HEK293 (cell line): Measurements from ENCODE around the gene SLC13A3.

Source experiments
- CTCF ChIA-PET: fragments of 350-600 bp; formaldehyde crosslinking; extraction: SDS; loops from one replicate; lab custom pipeline; 2021; ENCODE audit warnings: antibody characterized with exemption; lab: Yijun Ruan, JAX
- POLR2A ChIA-PET: fragments of 300-600 bp; formaldehyde crosslinking; extraction: SDS; loops from one replicate; lab custom pipeline; 2020; ENCODE audit warnings: antibody characterized with exemption, inconsistent platforms; lab: Yijun Ruan, JAX
- H3K27ac ChIP-seq: fragments of 200-500 bp; sonication (Bioruptor generic); 2 replicates; pipeline ENCODE4 v1.5.1; 2014; ENCODE audit warnings: low read depth, low read length, control low read depth, inconsistent platforms; ENCODE audit errors: extremely low read depth
- H3K36me3 ChIP-seq, 2 experiments: fragments of 200-500 bp in 1 of 2; sonication (Bioruptor generic) in 1 of 2; 1 replicate in 1 of 2; 2 replicates in 1 of 2; pipeline ENCODE4 v1.5.1; 2014 to 2017; ENCODE audit warnings: inconsistent platforms in 2 of 2, low read length in 2 of 2; ENCODE audit not compliant: control insufficient read depth in 2 of 2, insufficient read depth in 1 of 2
- H3K4me1 ChIP-seq: fragments of 200-500 bp; sonication (Bioruptor generic); 2 replicates; pipeline ENCODE4 v1.5.1; 2014; ENCODE audit warnings: mild to moderate bottlenecking, low read length, inconsistent platforms; ENCODE audit not compliant: control insufficient read depth, insufficient read depth
- H3K4me3 ChIP-seq: 2 replicates; pipeline ENCODE4 v1.5.1; 2011; ENCODE audit warnings: low read depth, mild to moderate bottlenecking, control low read depth, low read length, moderate library complexity
- H3K9me3 ChIP-seq: fragments of 200-500 bp; sonication (Bioruptor generic); 2 replicates; pipeline ENCODE4 v1.5.1; 2014; ENCODE audit warnings: low read depth, low read length, inconsistent platforms; ENCODE audit not compliant: control insufficient read depth, insufficient read depth
- GLI4 ChIP-seq: fragments of 450-650 bp; formaldehyde crosslinking; IDR thresholded peaks from 2 replicates; pipeline ENCODE4 v1.5.1; 2016; ENCODE audit warnings: missing biosample characterization, missing genetic modification characterization
- SP2 ChIP-seq: fragments of 450-650 bp; formaldehyde crosslinking; IDR thresholded peaks from 2 replicates; pipeline ENCODE4 v1.5.1; 2016; ENCODE audit warnings: missing biosample characterization, missing genetic modification characterization
- SP3 ChIP-seq: fragments of 450-650 bp; formaldehyde crosslinking; IDR thresholded peaks from 2 replicates; pipeline ENCODE4 v1.5.1; 2016; ENCODE audit warnings: missing biosample characterization, missing genetic modification characterization
- TRIM28 ChIP-seq: IDR thresholded peaks from 2 replicates; pipeline ENCODE4 v1.6.1; 2011; ENCODE audit warnings: low read length, control low read depth, borderline replicate concordance
- ZFP37 ChIP-seq: fragments of 450-650 bp; formaldehyde crosslinking; IDR thresholded peaks from 2 replicates; pipeline ENCODE4 v1.5.1; 2016; ENCODE audit warnings: missing biosample characterization, missing genetic modification characterization
- ZFP41 ChIP-seq: fragments of 450-650 bp; formaldehyde crosslinking; IDR thresholded peaks from 2 replicates; pipeline ENCODE4 v1.5.1; 2016; ENCODE audit warnings: missing biosample characterization, missing genetic modification characterization, borderline replicate concordance
- ZNF16 ChIP-seq: fragments of 450-650 bp; formaldehyde crosslinking; IDR thresholded peaks from 2 replicates; pipeline ENCODE4 v1.5.1; 2016; ENCODE audit warnings: low read depth, missing biosample characterization, missing genetic modification characterization
- ZNF211 ChIP-seq: fragments of 450-650 bp; formaldehyde crosslinking; IDR thresholded peaks from 2 replicates; pipeline ENCODE4 v1.5.1; 2016; ENCODE audit warnings: low read depth, missing biosample characterization, missing genetic modification characterization
- ZNF555 ChIP-seq: fragments of 450-650 bp; formaldehyde crosslinking; conservative IDR thresholded peaks from 2 replicates; pipeline ENCODE4 v1.5.1; 2017; ENCODE audit warnings: missing biosample characterization, mild to moderate bottlenecking, missing genetic modification characterization, inconsistent platforms
- ZNF670 ChIP-seq: fragments of 450-650 bp; formaldehyde crosslinking; IDR thresholded peaks from 2 replicates; pipeline ENCODE4 v1.5.1; 2016; ENCODE audit warnings: missing biosample characterization, missing genetic modification characterization, low read depth
- TF ChIP-seq, protein P1 (sequence below): fragments of 450-650 bp; formaldehyde crosslinking; IDR thresholded peaks from 2 replicates; pipeline ENCODE4 v1.5.1; 2016; ENCODE audit warnings: missing biosample characterization, missing genetic modification characterization
- TF ChIP-seq, protein P2 (sequence below): fragments of 450-650 bp; formaldehyde crosslinking; IDR thresholded peaks from 2 replicates; pipeline ENCODE4 v1.5.1; 2016; ENCODE audit warnings: missing biosample characterization, missing genetic modification characterization, low read depth
- TF ChIP-seq, protein P3 (sequence below): fragments of 450-650 bp; formaldehyde crosslinking; conservative IDR thresholded peaks from 2 replicates; pipeline ENCODE4 v1.5.1; 2016; ENCODE audit warnings: low read depth, missing biosample characterization, missing genetic modification characterization
- TF ChIP-seq, protein P4 (sequence below): fragments of 450-650 bp; formaldehyde crosslinking; IDR thresholded peaks from 2 replicates; pipeline ENCODE4 v1.5.1; 2016; ENCODE audit warnings: missing biosample characterization, missing genetic modification characterization
- TF ChIP-seq, protein P5 (sequence below): fragments of 450-650 bp; formaldehyde crosslinking; IDR thresholded peaks from 2 replicates; pipeline ENCODE4 v1.5.1; 2017; ENCODE audit warnings: missing biosample characterization, mild to moderate bottlenecking, missing genetic modification characterization, moderate library complexity

Gene SLC13A3

DNA sequence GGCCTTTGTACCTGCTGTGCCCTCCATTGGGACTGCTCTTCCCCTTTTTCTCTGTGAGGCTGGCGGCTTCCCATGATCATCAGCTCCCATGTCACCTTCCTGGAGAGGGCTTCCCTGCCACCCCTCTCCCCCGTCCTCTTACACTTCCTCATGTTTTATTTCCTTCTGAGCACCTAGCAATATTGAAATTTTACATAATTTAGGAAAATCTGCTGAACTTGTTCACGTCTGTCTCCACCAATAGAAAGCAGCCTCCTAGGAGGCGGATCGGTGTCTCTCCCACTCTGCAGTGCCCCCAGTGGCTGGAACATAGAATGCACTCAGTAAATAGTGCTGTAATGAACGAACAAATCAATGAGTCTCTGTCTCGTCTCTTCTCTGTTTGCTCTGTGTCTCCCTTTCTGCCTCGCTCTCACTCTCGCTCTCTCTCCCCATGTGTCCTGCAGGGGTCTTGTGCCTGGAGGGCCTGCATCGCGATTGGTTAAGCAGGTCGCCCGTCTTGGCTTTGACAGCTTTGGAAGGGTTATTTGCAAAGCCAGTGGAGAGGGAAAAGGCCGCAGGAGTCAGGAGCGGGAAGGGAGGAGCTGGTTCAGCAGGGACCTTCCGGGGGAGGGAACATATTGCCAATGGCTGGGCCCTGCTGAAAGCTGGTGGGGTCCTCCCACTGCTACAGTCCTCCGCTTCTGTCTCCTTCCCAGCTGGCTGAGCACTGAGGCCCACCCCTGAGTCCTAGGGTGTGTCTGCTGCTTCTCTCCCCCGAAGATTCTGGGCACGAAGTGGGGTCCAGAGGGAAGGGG lies 88.7 kb downstream of the SLC13A3 start (continued):
- TF ChIP-seq, protein P1, sequence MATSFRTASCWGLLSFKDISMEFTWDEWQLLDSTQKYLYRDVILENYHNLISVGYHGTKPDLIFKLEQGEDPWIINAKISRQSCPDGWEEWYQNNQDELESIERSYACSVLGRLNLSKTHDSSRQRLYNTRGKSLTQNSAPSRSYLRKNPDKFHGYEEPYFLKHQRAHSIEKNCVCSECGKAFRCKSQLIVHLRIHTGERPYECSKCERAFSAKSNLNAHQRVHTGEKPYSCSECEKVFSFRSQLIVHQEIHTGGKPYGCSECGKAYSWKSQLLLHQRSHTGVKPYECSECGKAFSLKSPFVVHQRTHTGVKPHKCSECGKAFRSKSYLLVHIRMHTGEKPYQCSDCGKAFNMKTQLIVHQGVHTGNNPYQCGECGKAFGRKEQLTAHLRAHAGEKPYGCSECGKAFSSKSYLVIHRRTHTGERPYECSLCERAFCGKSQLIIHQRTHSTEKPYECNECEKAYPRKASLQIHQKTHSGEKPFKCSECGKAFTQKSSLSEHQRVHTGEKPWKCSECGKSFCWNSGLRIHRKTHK (tag by site-specific recombination): no peak
- TF ChIP-seq ZNF555: no peak
- no peak for TF ChIP-seq TRIM28
- TF ChIP-seq, protein P2, sequence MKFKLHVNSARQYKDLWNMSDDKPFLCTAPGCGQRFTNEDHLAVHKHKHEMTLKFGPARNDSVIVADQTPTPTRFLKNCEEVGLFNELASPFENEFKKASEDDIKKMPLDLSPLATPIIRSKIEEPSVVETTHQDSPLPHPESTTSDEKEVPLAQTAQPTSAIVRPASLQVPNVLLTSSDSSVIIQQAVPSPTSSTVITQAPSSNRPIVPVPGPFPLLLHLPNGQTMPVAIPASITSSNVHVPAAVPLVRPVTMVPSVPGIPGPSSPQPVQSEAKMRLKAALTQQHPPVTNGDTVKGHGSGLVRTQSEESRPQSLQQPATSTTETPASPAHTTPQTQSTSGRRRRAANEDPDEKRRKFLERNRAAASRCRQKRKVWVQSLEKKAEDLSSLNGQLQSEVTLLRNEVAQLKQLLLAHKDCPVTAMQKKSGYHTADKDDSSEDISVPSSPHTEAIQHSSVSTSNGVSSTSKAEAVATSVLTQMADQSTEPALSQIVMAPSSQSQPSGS (tag by site-specific recombination): no peak
- no peak for TF ChIP-seq ZNF670
- no peak for TF ChIP-seq ZFP37 (tag by site-specific recombination)
- TF ChIP-seq, protein P3, sequence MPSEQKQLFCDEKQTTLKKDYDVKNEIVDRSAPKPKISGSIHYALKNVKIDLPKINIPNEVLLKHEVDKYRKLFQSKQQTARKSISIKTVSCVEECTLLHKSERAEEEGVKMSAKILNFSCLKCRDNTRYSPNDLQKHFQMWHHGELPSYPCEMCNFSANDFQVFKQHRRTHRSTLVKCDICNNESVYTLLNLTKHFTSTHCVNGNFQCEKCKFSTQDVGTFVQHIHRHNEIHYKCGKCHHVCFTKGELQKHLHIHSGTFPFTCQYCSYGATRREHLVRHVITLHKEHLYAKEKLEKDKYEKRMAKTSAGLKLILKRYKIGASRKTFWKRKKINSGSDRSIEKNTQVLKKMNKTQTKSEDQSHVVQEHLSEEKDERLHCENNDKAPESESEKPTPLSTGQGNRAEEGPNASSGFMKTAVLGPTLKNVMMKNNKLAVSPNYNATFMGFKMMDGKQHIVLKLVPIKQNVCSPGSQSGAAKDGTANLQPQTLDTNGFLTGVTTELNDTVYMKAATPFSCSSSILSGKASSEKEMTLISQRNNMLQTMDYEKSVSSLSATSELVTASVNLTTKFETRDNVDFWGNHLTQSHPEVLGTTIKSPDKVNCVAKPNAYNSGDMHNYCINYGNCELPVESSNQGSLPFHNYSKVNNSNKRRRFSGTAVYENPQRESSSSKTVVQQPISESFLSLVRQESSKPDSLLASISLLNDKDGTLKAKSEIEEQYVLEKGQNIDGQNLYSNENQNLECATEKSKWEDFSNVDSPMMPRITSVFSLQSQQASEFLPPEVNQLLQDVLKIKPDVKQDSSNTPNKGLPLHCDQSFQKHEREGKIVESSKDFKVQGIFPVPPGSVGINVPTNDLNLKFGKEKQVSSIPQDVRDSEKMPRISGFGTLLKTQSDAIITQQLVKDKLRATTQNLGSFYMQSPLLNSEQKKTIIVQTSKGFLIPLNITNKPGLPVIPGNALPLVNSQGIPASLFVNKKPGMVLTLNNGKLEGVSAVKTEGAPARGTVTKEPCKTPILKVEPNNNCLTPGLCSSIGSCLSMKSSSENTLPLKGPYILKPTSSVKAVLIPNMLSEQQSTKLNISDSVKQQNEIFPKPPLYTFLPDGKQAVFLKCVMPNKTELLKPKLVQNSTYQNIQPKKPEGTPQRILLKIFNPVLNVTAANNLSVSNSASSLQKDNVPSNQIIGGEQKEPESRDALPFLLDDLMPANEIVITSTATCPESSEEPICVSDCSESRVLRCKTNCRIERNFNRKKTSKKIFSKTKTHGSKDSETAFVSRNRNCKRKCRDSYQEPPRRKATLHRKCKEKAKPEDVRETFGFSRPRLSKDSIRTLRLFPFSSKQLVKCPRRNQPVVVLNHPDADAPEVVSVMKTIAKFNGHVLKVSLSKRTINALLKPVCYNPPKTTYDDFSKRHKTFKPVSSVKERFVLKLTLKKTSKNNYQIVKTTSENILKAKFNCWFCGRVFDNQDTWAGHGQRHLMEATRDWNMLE: no peak
- peak; percentile 32; the same call in 1 of the 2 replicates for TF ChIP-seq SP3 (tag by site-specific recombination)

DNA sequence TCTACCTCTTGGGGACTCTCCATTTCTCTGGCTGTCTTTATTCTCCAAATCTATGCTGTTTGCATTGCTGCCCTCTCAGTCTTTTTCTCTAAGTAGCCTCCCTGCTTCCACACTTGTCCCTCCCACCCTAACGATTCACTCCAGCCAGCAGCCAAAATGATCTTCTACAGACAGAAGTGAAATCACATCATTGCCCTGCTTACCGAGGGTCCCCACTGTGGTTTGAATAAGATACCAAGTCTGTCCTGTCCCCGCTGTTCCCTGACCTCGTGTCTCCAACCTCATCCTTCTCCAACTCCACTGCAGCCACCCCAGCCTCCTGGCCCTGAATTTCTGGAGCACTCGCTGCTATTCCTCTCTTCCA lies 89.3 kb downstream of the SLC13A3 start:
- peaks cover 2% of the 10 kb centered on the region; the same call in 1 of the 2 replicates for H3K4me1 ChIP-seq
- TF ChIP-seq SP2 (tag by site-specific recombination): no peak
- TF ChIP-seq, protein P4, sequence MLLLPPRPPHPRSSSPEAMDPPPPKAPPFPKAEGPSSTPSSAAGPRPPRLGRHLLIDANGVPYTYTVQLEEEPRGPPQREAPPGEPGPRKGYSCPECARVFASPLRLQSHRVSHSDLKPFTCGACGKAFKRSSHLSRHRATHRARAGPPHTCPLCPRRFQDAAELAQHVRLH (tag by site-specific recombination): no peak
- TF ChIP-seq ZNF211 (tag by site-specific recombination): no peak
- no peak for TF ChIP-seq ZFP41 (tag by site-specific recombination)
- no peak for TF ChIP-seq GLI4 (tag by site-specific recombination)
- TF ChIP-seq, protein P5, sequence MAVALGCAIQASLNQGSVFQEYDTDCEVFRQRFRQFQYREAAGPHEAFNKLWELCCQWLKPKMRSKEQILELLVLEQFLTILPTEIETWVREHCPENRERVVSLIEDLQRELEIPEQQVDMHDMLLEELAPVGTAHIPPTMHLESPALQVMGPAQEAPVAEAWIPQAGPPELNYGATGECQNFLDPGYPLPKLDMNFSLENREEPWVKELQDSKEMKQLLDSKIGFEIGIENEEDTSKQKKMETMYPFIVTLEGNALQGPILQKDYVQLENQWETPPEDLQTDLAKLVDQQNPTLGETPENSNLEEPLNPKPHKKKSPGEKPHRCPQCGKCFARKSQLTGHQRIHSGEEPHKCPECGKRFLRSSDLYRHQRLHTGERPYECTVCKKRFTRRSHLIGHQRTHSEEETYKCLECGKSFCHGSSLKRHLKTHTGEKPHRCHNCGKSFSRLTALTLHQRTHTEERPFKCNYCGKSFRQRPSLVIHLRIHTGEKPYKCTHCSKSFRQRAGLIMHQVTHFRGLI (tag by site-specific recombination): no peak
- no peak for TF ChIP-seq ZNF16 (tag by site-specific recombination)
- TF ChIP-seq, all 188 proteins: peak for 0
- Histone ChIP-seq H3K27ac (no peak overlapping the region; the same call in 1 of the 2 replicates), H3K4me3 (peak overlapping the region; percentile 21; the same call in 1 of the 2 replicates), H3K9me3 (no peaks in the 10 kb centered on the region), H3K36me3 (no peaks in the 10 kb centered on the region)
- ChIA-PET POLR2A (no interaction called here), CTCF (interaction anchor here (0.6 to 3.4 kb wide), 9 partner anchors 9 to 1384 kb away, joined by 3 to 16 read pairs (median 3); partner anchors contain the start of gene OCSTAMP)
